SK-N-SH (cell line): ENCODE measurements around the gene SVIL. TPM values are rescaled to one million over a fixed set of nuclear protein-coding genes. Genes with fewer than 3 reads are reported as not detected.

Experiments
- CTCF ChIA-PET: fragments of 300-600, 350-600 bp; formaldehyde crosslinking; extraction: SDS; loops from one replicate; lab custom pipeline; 2021; lab: Yijun Ruan, JAX
- POLR2A ChIA-PET: fragments of 350-600 bp; sonication (Branson Sonifier 250); formaldehyde crosslinking; extraction: SDS; loops from one replicate; lab custom pipeline; 2020; ENCODE audit warnings: antibody characterized with exemption, inconsistent platforms; lab: Yijun Ruan, JAX
- DNase-seq: peaks from one replicate; pipeline ENCODE4 v3.0.0; 2012
- H2AFZ ChIP-seq: fragments of 200-600 bp; sonication (generic); 2 replicates; pipeline ENCODE4 v1.8.1; 2016; ENCODE audit warnings: antibody characterized with exemption, mild to moderate bottlenecking, low read depth
- H3F3A ChIP-seq: fragments of 200-600 bp; sonication (generic); replicated peaks from 2 replicates; pipeline ENCODE3; 2016; ENCODE audit warnings: antibody characterized with exemption, mild to moderate bottlenecking; ENCODE audit not compliant: insufficient read depth
- H3K27ac ChIP-seq, 2 experiments: fragments of 200-500 bp in 1 of 2; fragments of 200-600 bp in 1 of 2; sonication (Bioruptor generic) in 1 of 2; sonication (generic), shearing (Covaris generic) in 1 of 2; 2 replicates each; pipeline versions ENCODE4 v1.5.1 to v1.6.1; 2014 to 2016; ENCODE audit warnings: low read depth in 2 of 2, inconsistent platforms in 1 of 2, low read length in 1 of 2, mild to moderate bottlenecking in 1 of 2, mixed read lengths in 1 of 2
- H3K27me3 ChIP-seq: fragments of 200-600 bp; sonication (generic), shearing (Covaris generic); 2 replicates; pipeline ENCODE4 v1.6.1; 2016; ENCODE audit warnings: mixed run types; ENCODE audit not compliant: insufficient read depth
- H3K36me3 ChIP-seq, 2 experiments: fragments of 200-500 bp in 1 of 2; fragments of 200-600 bp in 1 of 2; sonication (Bioruptor generic) in 1 of 2; sonication (generic) in 1 of 2; replicated peaks in 1 of 2; 2 replicates each; pipeline versions ENCODE3 to v1.5.1; 2014 to 2016; ENCODE audit warnings: low read length in 1 of 2, mild to moderate bottlenecking in 1 of 2; ENCODE audit not compliant: insufficient read depth in 2 of 2, control insufficient read depth in 1 of 2
- H3K4me1 ChIP-seq, 2 experiments: fragments of 200-500 bp in 1 of 2; fragments of 200-600 bp in 1 of 2; sonication (Bioruptor generic) in 1 of 2; sonication (generic), shearing (Covaris generic) in 1 of 2; 2 replicates each; pipeline versions ENCODE4 v1.5.1 to v1.6.1; 2014 to 2016; ENCODE audit warnings: low read depth in 1 of 2, low read length in 1 of 2, mixed run types in 1 of 2; ENCODE audit not compliant: insufficient read depth in 2 of 2, control insufficient read depth in 1 of 2
- H3K4me2 ChIP-seq: fragments of 200-600 bp; sonication (generic), shearing (Covaris generic); 2 replicates; pipeline ENCODE4 v1.6.1; 2017; ENCODE audit warnings: mixed run types
- H3K4me3 ChIP-seq, 2 experiments: fragments of 200-500 bp in 1 of 2; fragments of 200-600 bp in 1 of 2; sonication (Bioruptor generic) in 1 of 2; sonication (generic), shearing (Covaris generic) in 1 of 2; 2 replicates each; pipeline versions ENCODE4 v1.5.1 to v1.8.1; 2014 to 2016; ENCODE audit warnings: low read depth in 2 of 2, inconsistent platforms in 1 of 2, low read length in 1 of 2, mild to moderate bottlenecking in 1 of 2, mixed read lengths in 1 of 2, moderate library complexity in 1 of 2
- H3K79me2 ChIP-seq: fragments of 200-600 bp; sonication (generic); 2 replicates; pipeline ENCODE4 v1.8.1; 2017; ENCODE audit warnings: mild to moderate bottlenecking; ENCODE audit not compliant: insufficient read depth
- H3K9ac ChIP-seq: fragments of 200-600 bp; sonication (generic); 2 replicates; pipeline ENCODE4 v1.6.1; 2017; ENCODE audit warnings: mixed run types
- H3K9me2 ChIP-seq: fragments of 200-600 bp; sonication (generic); 2 replicates; pipeline ENCODE4 v1.6.1; 2017; ENCODE audit warnings: mixed run types
- H3K9me3 ChIP-seq: fragments of 200-600 bp; sonication (generic); 2 replicates; pipeline ENCODE4 v1.6.1; 2017; ENCODE audit warnings: mixed run types, mild to moderate bottlenecking, moderate library complexity
- H4K20me1 ChIP-seq: fragments of 200-600 bp; sonication (generic); 2 replicates; pipeline ENCODE4 v1.6.1; 2017; ENCODE audit warnings: mild to moderate bottlenecking, mixed run types; ENCODE audit not compliant: insufficient read depth
- CHD2 ChIP-seq: fragments of 150-350 bp; IDR thresholded peaks from 2 replicates; pipeline ENCODE4 v1.6.1; 2018; ENCODE audit warnings: low read length; ENCODE audit not compliant: partially characterized antibody
- FOXJ3 ChIP-seq: sonication (generic); formaldehyde crosslinking; IDR thresholded peaks from 2 replicates; pipeline ENCODE4 v1.5.1; 2020; ENCODE audit warnings: mild to moderate bottlenecking, missing genetic modification reagents
- GATA2 ChIP-seq: sonication (generic); formaldehyde crosslinking; IDR thresholded peaks from 2 replicates; pipeline ENCODE4 v1.5.0; 2020; ENCODE audit warnings: mild to moderate bottlenecking, missing genetic modification reagents
- JUND ChIP-seq: IDR thresholded peaks from 2 replicates; pipeline ENCODE4 v1.4.0; 2012
- RAD21 ChIP-seq: IDR thresholded peaks from 2 replicates; pipeline ENCODE4 v1.6.1; 2012; ENCODE audit warnings: mild to moderate bottlenecking, low read length
- RFX5 ChIP-seq: IDR thresholded peaks from 2 replicates; pipeline ENCODE4 v1.6.1; 2012; ENCODE audit warnings: mild to moderate bottlenecking, improper control_type of control experiment, low read length
- RXRA ChIP-seq: IDR thresholded peaks from 2 replicates; pipeline ENCODE4 v1.4.0; 2012; ENCODE audit warnings: low read depth, mild to moderate bottlenecking, borderline replicate concordance
- SIN3A ChIP-seq: IDR thresholded peaks from 2 replicates; pipeline ENCODE4 v1.6.1; 2012; ENCODE audit warnings: low read depth, mild to moderate bottlenecking, low read length, moderate library complexity, borderline replicate concordance
- SMC3 ChIP-seq: IDR thresholded peaks from 2 replicates; pipeline ENCODE4 v1.6.1; 2012; ENCODE audit warnings: low read depth, low read length, improper control_type of control experiment
- TAF1 ChIP-seq: IDR thresholded peaks from 2 replicates; pipeline ENCODE4 v1.6.1; 2012; ENCODE audit warnings: low read depth, mild to moderate bottlenecking, low read length, moderate library complexity, borderline replicate concordance
- TCF12 ChIP-seq: IDR thresholded peaks from 2 replicates; pipeline ENCODE4 v1.4.0; 2012
- YY1 ChIP-seq: IDR thresholded peaks from 2 replicates; pipeline ENCODE4 v1.4.0; 2012; ENCODE audit warnings: low read depth, mild to moderate bottlenecking
- WGBS: methylation state at CpG from one replicate; pipeline ENCODE4 v1.1.6; 2017; ENCODE audit warnings: low lambda C conversion rate; 5-methylcytosine and 5-hydroxymethylcytosine counted together
- polyA plus RNA-seq, 3 experiments: library from polyadenylated mRNA; depleted of rRNA; stranded (reverse); fragments of >200 nt; gene quantifications; 2 replicates each; pipeline ENCODE4 v1.2.3, GENCODE V29; 2012
- TF ChIP-seq, protein P1 (sequence below): IDR thresholded peaks from 2 replicates; pipeline ENCODE4 v1.4.0; 2012; ENCODE audit warnings: low read depth
- TF ChIP-seq, protein P2 (sequence below): IDR thresholded peaks from 2 replicates; pipeline ENCODE4 v1.4.0; 2012; ENCODE audit warnings: low read depth, borderline replicate concordance
- TF ChIP-seq, protein P3 (sequence below): IDR thresholded peaks from 2 replicates; pipeline ENCODE4 v1.4.0; 2012; ENCODE audit warnings: low read depth, borderline replicate concordance
- TF ChIP-seq, protein P4 (sequence below): fragments of 150-350 bp; IDR thresholded peaks from 2 replicates; pipeline ENCODE4 v1.6.1; 2016; ENCODE audit warnings: mild to moderate bottlenecking, low read depth, low read length
- TF ChIP-seq, protein P5 (sequence below): IDR thresholded peaks from 2 replicates; pipeline ENCODE4; 2012

The SVIL gene
- polyA plus RNA-seq, 1 of the 3 experiments (the other 2 are of a cell fraction): 48.7 TPM

DNA sequence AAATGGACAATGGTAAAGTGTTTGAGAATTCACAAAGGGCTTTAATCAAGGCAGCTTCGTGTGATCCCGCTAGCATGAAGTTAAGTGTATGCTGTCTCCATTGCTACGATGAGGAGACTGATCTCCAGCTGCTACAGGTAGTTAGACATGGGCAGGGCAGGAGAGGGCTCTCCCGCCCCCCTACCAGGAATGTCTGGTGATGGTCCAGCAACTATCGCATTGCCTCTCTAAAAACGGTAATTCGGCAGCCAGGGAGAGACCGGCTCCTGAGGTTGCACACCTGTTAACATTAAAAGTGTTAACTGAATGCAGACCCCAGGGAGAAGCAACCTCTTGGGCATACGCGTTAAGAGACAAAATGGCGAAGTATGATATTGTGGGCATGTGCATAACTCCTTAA lies 37.9 kb downstream of the SVIL start:
- TF ChIP-seq SMC3: no peak
- no peak for TF ChIP-seq JUND
- TF ChIP-seq CHD2: no peak
- no peak for TF ChIP-seq FOXJ3 (CRISPR knock-in tag)
- TF ChIP-seq, protein P1, sequence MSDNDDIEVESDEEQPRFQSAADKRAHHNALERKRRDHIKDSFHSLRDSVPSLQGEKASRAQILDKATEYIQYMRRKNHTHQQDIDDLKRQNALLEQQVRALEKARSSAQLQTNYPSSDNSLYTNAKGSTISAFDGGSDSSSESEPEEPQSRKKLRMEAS: no peak
- TF ChIP-seq, protein P2, sequence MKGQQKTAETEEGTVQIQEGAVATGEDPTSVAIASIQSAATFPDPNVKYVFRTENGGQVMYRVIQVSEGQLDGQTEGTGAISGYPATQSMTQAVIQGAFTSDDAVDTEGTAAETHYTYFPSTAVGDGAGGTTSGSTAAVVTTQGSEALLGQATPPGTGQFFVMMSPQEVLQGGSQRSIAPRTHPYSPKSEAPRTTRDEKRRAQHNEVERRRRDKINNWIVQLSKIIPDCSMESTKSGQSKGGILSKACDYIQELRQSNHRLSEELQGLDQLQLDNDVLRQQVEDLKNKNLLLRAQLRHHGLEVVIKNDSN: no peak
- TF ChIP-seq TAF1: no peak
- TF ChIP-seq, protein P3, sequence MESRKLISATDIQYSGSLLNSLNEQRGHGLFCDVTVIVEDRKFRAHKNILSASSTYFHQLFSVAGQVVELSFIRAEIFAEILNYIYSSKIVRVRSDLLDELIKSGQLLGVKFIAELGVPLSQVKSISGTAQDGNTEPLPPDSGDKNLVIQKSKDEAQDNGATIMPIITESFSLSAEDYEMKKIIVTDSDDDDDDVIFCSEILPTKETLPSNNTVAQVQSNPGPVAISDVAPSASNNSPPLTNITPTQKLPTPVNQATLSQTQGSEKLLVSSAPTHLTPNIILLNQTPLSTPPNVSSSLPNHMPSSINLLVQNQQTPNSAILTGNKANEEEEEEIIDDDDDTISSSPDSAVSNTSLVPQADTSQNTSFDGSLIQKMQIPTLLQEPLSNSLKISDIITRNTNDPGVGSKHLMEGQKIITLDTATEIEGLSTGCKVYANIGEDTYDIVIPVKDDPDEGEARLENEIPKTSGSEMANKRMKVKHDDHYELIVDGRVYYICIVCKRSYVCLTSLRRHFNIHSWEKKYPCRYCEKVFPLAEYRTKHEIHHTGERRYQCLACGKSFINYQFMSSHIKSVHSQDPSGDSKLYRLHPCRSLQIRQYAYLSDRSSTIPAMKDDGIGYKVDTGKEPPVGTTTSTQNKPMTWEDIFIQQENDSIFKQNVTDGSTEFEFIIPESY: no peak
- TF ChIP-seq, protein P4, sequence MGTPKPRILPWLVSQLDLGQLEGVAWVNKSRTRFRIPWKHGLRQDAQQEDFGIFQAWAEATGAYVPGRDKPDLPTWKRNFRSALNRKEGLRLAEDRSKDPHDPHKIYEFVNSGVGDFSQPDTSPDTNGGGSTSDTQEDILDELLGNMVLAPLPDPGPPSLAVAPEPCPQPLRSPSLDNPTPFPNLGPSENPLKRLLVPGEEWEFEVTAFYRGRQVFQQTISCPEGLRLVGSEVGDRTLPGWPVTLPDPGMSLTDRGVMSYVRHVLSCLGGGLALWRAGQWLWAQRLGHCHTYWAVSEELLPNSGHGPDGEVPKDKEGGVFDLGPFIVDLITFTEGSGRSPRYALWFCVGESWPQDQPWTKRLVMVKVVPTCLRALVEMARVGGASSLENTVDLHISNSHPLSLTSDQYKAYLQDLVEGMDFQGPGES: no peak
- TF ChIP-seq GATA2 (CRISPR knock-in tag): no peak
- TF ChIP-seq YY1: no peak
- TF ChIP-seq RFX5: no peak
- no peak for TF ChIP-seq RAD21
- no peak for TF ChIP-seq RXRA
- no peak for TF ChIP-seq TCF12
- TF ChIP-seq, protein P5, sequence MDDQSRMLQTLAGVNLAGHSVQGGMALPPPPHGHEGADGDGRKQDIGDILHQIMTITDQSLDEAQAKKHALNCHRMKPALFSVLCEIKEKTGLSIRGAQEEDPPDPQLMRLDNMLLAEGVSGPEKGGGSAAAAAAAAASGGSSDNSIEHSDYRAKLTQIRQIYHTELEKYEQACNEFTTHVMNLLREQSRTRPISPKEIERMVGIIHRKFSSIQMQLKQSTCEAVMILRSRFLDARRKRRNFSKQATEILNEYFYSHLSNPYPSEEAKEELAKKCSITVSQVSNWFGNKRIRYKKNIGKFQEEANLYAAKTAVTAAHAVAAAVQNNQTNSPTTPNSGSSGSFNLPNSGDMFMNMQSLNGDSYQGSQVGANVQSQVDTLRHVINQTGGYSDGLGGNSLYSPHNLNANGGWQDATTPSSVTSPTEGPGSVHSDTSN: no peak
- TF ChIP-seq SIN3A: no peak
- Histone ChIP-seq H3K27ac (no peak overlapping the region), H3K9me2 (no peaks in the 10 kb centered on the region), H3K36me3 (peaks cover 0 to 9% of the 10 kb centered on the region in 2 experiments), H3K9ac (no peak overlapping the region), H3K79me2 (peaks cover 57% of the 10 kb centered on the region), H3K27me3 (no peaks in the 10 kb centered on the region), H2AFZ (no peak overlapping the region), H3K4me2 (no peak overlapping the region), H3K4me3 (no peak overlapping the region), H3K9me3 (no peaks in the 10 kb centered on the region), H4K20me1 (peaks cover 59% of the 10 kb centered on the region; the same call in 1 of the 2 replicates), H3K4me1 (peaks cover 2 to 41% of the 10 kb centered on the region in 2 experiments; a peak in 3 of 4 replicates), H3F3A (peaks cover 20% of the 10 kb centered on the region)
- POLR2A ChIA-PET: no interaction called here
- WGBS: 91% methylated on average over 11 of the region's 11 CpGs
- CTCF ChIA-PET: no interaction called here
- DNase-seq: no peak
